Measurements from ENCODE around the gene TMED9. TPM values are rescaled to one million over a fixed set of nuclear protein-coding genes. Genes with fewer than 3 reads are reported as not detected.

TMED9 gene
- total RNA-seq, 4 donors from 2014 or later = 96.5 to 141 (median 119) TPM

DNA sequence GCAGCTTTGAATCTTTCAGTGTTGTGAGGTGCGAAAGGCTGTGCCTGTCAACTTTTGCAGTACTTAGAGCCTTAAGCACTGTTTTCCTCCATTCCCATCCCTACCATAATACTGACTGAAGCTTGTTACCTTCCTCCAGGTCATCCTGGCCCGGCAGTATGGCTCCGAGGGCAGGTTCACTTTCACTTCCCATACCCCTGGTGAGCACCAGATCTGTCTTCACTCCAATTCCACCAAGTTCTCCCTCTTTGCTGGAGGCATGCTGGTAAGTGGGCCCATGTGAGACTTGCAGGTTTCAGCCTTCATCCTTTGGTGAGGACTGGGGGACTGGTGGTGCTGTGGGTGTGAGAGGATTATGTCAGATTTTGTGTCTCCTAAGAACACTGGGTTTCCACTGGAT is 1.5 kb downstream of the TMED9 start:
- DNase-seq = no peak
- TF ChIP-seq, protein P1, sequence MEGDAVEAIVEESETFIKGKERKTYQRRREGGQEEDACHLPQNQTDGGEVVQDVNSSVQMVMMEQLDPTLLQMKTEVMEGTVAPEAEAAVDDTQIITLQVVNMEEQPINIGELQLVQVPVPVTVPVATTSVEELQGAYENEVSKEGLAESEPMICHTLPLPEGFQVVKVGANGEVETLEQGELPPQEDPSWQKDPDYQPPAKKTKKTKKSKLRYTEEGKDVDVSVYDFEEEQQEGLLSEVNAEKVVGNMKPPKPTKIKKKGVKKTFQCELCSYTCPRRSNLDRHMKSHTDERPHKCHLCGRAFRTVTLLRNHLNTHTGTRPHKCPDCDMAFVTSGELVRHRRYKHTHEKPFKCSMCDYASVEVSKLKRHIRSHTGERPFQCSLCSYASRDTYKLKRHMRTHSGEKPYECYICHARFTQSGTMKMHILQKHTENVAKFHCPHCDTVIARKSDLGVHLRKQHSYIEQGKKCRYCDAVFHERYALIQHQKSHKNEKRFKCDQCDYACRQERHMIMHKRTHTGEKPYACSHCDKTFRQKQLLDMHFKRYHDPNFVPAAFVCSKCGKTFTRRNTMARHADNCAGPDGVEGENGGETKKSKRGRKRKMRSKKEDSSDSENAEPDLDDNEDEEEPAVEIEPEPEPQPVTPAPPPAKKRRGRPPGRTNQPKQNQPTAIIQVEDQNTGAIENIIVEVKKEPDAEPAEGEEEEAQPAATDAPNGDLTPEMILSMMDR (IDR thresholded peaks at IDR 0.05) = no peak
- TF ChIP-seq POLR2A (IDR thresholded peaks at IDR 0.05) = no peak
- Histone ChIP-seq H3K4me3 (peak overlapping the region in 2 of 4 donors; percentile 81 to 84), H3K9me3 (no peaks in the 10 kb centered on the region), H3K27ac (no peak overlapping the region), H3K4me1 (peaks cover 9 to 25% (median 11%) of the 10 kb centered on the region in 3 donors), H3K36me3 (peaks cover 18 to 37% (median 35%) of the 10 kb centered on the region in 3 donors), H3K27me3 (peaks cover 0 to 19% (median 0%) of the 10 kb centered on the region in 4 donors)
- intact Hi-C loops (cut with DNase I) = no loop called here
- WGBS, 2 donors = 79 to 85% methylated on average over 3 of the region's 3 CpGs

DNA sequence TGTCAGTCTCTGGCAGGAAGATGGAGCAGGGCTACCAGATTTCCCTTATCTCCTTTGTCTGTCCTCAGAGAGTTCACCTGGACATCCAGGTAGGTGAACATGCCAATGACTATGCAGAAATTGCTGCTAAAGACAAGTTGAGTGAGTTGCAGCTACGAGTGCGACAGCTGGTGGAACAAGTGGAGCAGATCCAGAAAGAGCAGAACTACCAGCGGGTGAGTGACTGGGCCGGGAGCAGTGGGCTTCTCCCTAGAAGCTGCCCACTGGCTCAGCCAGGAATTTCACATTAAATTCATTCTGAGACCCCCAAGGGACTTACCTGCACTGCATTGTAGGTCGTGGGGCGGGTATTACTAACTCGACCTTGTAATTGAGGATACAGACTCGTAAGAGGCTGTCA is 2.1 kb downstream of the TMED9 start:
- Histone ChIP-seq H3K27ac (no peak overlapping the region), H3K27me3 (peaks cover 0 to 16% (median 0%) of the 10 kb centered on the region in 4 donors), H3K9me3 (no peaks in the 10 kb centered on the region), H3K36me3 (peaks cover 18 to 37% (median 35%) of the 10 kb centered on the region in 3 donors), H3K4me3 (no peak overlapping the region), H3K4me1 (peaks cover 9 to 31% (median 11%) of the 10 kb centered on the region in 3 donors)
- DNase-seq = no peak
- intact Hi-C loops (cut with DNase I) = no loop called here
- WGBS, 2 donors = 88 to 95% methylated on average over 8 of the region's 8 CpGs
- no peak for TF ChIP-seq POLR2A (IDR thresholded peaks at IDR 0.05)
- TF ChIP-seq, protein P1 (IDR thresholded peaks at IDR 0.05) = no peak

DNA sequence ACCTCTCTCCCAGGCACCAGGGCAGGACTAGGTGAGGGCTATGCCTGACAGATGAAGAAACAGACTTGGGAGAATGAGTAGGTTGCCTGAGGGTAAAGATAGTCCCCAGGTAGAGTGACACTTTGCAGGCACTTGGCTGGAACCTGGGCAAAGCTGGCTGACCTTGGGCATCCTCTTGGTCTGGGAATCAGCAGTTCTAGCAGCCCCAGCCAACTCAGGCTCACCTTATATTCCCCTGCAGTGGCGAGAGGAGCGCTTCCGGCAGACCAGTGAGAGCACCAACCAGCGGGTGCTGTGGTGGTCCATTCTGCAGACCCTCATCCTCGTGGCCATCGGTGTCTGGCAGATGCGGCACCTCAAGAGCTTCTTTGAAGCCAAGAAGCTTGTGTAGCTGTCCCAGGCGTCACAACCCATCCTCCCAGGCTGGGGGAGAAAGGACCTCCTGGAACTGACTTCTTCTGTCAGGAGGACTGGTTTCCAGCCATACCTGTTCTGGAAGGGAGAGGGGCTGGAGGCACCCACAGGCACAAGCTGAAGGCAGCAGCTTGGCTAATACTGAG is 3.1 kb downstream of the TMED9 start:
- 93 to 96% methylated on average over 5 to 7 of the region's 8 CpGs for WGBS, 2 donors
- intact Hi-C loops (cut with DNase I) = no loop called here
- Histone ChIP-seq H3K36me3 (peaks cover 18 to 37% (median 35%) of the 10 kb centered on the region in 3 donors), H3K27me3 (peaks cover 0 to 7% (median 0%) of the 10 kb centered on the region in 4 donors), H3K4me3 (no peak overlapping the region), H3K9me3 (no peaks in the 10 kb centered on the region), H3K4me1 (peaks cover 9 to 37% (median 11%) of the 10 kb centered on the region in 3 donors), H3K27ac (no peak overlapping the region)
- DNase-seq = no peak
- TF ChIP-seq, protein P1 (IDR thresholded peaks at IDR 0.05) = no peak
- no peak for TF ChIP-seq POLR2A (IDR thresholded peaks at IDR 0.05)

DNA sequence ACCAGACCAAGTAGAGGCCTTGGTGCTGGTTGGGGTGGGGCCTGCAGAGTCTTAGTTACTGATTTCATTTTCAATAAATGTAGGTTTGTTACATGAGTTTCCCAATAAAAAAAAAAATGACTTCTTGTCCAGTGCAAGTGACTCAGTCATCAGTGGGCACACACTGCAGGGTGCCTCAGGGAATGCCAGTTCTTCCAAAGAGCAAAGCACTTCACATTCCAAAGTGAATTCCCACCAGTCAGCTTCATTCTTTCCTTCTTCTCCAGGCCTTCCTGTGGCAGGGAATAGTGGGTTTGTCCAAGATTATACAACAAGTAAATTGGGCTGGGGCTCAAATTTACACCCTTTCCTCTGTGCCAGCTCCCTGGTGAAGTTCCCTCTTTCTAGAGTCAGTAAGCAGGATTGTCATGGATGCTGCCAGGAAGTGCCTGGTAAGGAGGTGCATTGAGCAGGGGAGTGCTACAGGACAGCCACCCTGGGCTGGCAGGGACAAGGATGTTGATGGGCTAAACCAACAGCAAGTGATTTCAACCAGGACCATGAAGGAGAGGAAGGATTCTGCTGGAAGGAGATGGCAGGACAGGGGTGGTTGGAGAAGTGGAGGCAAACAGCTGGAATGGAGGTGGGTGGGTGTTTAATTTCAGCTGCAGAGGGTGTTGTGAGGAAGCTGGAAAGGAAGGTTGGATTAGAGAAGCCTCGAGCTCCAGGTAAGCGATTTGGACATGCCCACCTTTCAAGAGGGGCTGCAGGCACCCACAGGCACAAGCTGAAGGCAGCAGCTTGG is 4.2 kb downstream of the TMED9 start:
- no peak for TF ChIP-seq POLR2A (IDR thresholded peaks at IDR 0.05)
- TF ChIP-seq, protein P1 (IDR thresholded peaks at IDR 0.05) = no peak
- Histone ChIP-seq H3K4me3 (no peak overlapping the region), H3K36me3 (peaks cover 18 to 37% (median 35%) of the 10 kb centered on the region in 3 donors), H3K27me3 (no peaks in the 10 kb centered on the region), H3K27ac (no peak overlapping the region), H3K9me3 (no peaks in the 10 kb centered on the region), H3K4me1 (peaks cover 16 to 46% (median 16%) of the 10 kb centered on the region in 3 donors)
- intact Hi-C loops (cut with DNase I) = no loop called here
- DNase-seq = no peak
- WGBS, 2 donors = 91 to 94% methylated on average over 2 of the region's 2 CpGs

DNA sequence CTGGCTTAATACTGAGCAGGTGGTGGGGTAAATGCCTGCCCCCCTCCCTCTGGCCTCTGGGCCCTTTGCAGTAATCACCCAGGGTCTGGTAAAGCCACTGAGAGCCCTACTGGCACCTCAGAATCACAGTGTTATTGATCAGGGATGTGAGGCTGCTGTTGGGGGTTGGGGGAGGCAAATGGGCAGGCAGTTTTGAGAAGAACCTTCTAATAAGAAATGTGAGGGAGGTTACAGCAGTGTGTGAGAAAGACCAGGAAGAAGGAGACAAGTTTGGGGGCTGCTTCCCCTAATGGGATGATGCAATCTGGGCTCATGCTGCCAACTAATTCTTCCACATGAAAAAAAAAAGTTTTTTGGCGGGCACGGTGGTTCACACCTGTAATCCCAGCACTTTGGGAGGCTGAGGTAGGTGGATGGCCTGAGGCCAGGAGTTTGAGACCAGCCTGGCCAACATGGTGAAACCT is 4.8 kb downstream of the TMED9 start:
- Histone ChIP-seq H3K27me3 (no peaks in the 10 kb centered on the region), H3K9me3 (no peaks in the 10 kb centered on the region), H3K36me3 (peaks cover 18 to 37% (median 35%) of the 10 kb centered on the region in 3 donors), H3K4me3 (no peak overlapping the region), H3K4me1 (peaks cover 20 to 48% (median 22%) of the 10 kb centered on the region in 3 donors), H3K27ac (no peak overlapping the region)
- 89 to 100% methylated on average over 2 of the region's 2 CpGs for WGBS, 2 donors
- no peak for TF ChIP-seq POLR2A (IDR thresholded peaks at IDR 0.05)
- TF ChIP-seq, protein P1 (IDR thresholded peaks at IDR 0.05) = no peak
- DNase-seq = no peak
- intact Hi-C loops (cut with DNase I) = no loop called here
